H1 (cell line): ENCODE data around the gene PTHLH.

ENCODE experiments used
- CEBPB ChIP-seq: IDR thresholded peaks from 2 replicates; pipeline ENCODE4 v1.6.1; 2012; ENCODE audit warnings: low read depth, low read length
- CREB1 ChIP-seq: IDR thresholded peaks from 2 replicates; pipeline ENCODE4 v1.6.1; 2012; ENCODE audit warnings: inconsistent platforms
- CTCF ChIP-seq, 3 experiments: IDR thresholded peaks; 1 replicate in 2 of 3; 2 replicates in 1 of 3; pipeline versions ENCODE4 v1.5.1 to v1.6.1; 2011; ENCODE audit warnings: low read length in 3 of 3, mild to moderate bottlenecking in 3 of 3, inconsistent platforms in 2 of 3, low read depth in 1 of 3, moderate library complexity in 1 of 3; ENCODE audit not compliant: insufficient read depth in 1 of 3; ENCODE audit errors: control extremely low read depth in 1 of 3
- E2F6 ChIP-seq: IDR thresholded peaks from 2 replicates; pipeline ENCODE4 v1.6.1; 2012; ENCODE audit warnings: inconsistent platforms
- EZH2 ChIP-seq: fragments of 200-600 bp; sonication (generic); IDR thresholded peaks from 2 replicates; pipeline ENCODE4 v1.7.1; 2012; ENCODE audit warnings: low read depth, mild to moderate bottlenecking, moderate library complexity, low read length, inconsistent platforms; ENCODE audit not compliant: severe bottlenecking
- HDAC2 ChIP-seq, 2 experiments: fragments of 300-600 bp in 1 of 2; sonication (generic) in 1 of 2; IDR thresholded peaks; 2 replicates each; pipeline ENCODE4 v1.6.1; 2011 to 2012; ENCODE audit warnings: low read depth in 2 of 2, low read length in 2 of 2, mild to moderate bottlenecking in 2 of 2, moderate library complexity in 2 of 2, borderline replicate concordance in 1 of 2, inconsistent platforms in 1 of 2
- JUN ChIP-seq: IDR thresholded peaks from 2 replicates; pipeline ENCODE4 v1.6.1; 2011; ENCODE audit warnings: low read depth, mild to moderate bottlenecking, improper control_type of control experiment, low read length
- JUND ChIP-seq: IDR thresholded peaks from 2 replicates; pipeline ENCODE4 v1.6.1; 2011; ENCODE audit warnings: mild to moderate bottlenecking, improper control_type of control experiment, low read length
- KDM1A ChIP-seq: fragments of 200-600, 300-600 bp; sonication (generic); IDR thresholded peaks from 2 replicates; pipeline ENCODE4 v1.7.1; 2016; ENCODE audit warnings: mild to moderate bottlenecking, low read length, borderline replicate concordance
- MAX ChIP-seq: IDR thresholded peaks from 2 replicates; pipeline ENCODE4 v1.6.1; 2012; ENCODE audit warnings: inconsistent platforms
- POLR2A ChIP-seq, 2 experiments: IDR thresholded peaks; 1 replicate in 1 of 2; 2 replicates in 1 of 2; pipeline ENCODE4 v1.6.1; 2011; ENCODE audit warnings: low read depth in 2 of 2, low read length in 2 of 2, mild to moderate bottlenecking in 2 of 2; ENCODE audit errors: control extremely low read depth in 1 of 2
- TAF7 ChIP-seq: optimal IDR thresholded peaks from 2 replicates; pipeline ENCODE3; 2011; ENCODE audit warnings: low read depth, mild to moderate bottlenecking, inconsistent platforms, low read length, moderate library complexity, borderline replicate concordance
- YY1 ChIP-seq: IDR thresholded peaks from 2 replicates; pipeline ENCODE4 v1.6.1; 2011; ENCODE audit warnings: low read depth, mild to moderate bottlenecking, low read length

DNA sequence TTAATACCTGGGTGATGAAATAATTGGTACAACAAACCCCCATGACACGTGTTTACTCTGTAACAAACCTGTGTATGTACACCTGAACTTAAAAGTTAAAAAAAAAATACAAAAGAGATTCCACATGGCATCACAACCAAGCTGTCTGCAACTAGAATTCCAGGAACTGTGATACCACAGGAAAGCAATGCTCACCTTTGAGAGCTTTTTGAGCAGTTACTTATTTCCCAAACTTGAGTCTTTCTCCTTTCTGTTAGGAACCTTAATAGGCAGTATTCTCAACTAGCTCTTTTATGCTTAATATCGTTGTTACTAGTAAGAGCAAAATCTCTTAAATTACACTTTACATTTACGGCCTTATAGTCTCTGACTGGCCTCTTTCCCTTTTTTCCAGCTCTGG lies 15.2 kb downstream of the PTHLH start:
- TF ChIP-seq KDM1A (no peak), JUN (no peak), CEBPB (no peak), EZH2 (no peak), CTCF (IDR thresholded peaks at IDR 0.05; ENCODE audit: control extremely low read depth in 1 of 3, insufficient read depth in 1 of 3, low read depth in 1 of 3, low read length in 3 of 3) (no peak), CREB1 (no peak), HDAC2 (IDR thresholded peaks at IDR 0.05; ENCODE audit: borderline replicate concordance in 1 of 2, low read depth in 2 of 2, low read length in 2 of 2) (no peak), YY1 (no peak), E2F6 (no peak), POLR2A (IDR thresholded peaks at IDR 0.05; ENCODE audit: control extremely low read depth in 1 of 2, low read depth in 2 of 2, low read length in 2 of 2) (no peak), JUND (no peak), TAF7 (no peak), MAX (no peak)
